Colonic mucosa (tissue), 4 donors: ENCODE measurements around the gene RABEPK. TPM values are rescaled to one million over a fixed set of nuclear protein-coding genes. Genes with fewer than 3 reads are reported as not detected.

Experiments used
- DNase-seq: peaks from one replicate; pipeline ENCODE4 v3.0.0-alpha.2; 2020
- H3K27ac ChIP-seq: fragments of 200-600 bp; one replicate; pipeline ENCODE4 v1.8.0; 2021
- H3K27me3 ChIP-seq: fragments of 200-600 bp; one replicate; pipeline ENCODE4 v1.8.0; 2021
- H3K36me3 ChIP-seq: fragments of 200-600 bp; one replicate; pipeline ENCODE4 v1.8.0; 2021
- H3K4me1 ChIP-seq: fragments of 200-600 bp; one replicate; pipeline ENCODE4 v1.8.0; 2021; ENCODE audit warnings: mild to moderate bottlenecking
- H3K4me3 ChIP-seq: fragments of 200-600 bp; one replicate; pipeline ENCODE4 v1.8.0; 2021
- H3K9ac ChIP-seq, 2 donors: one replicate each; pipeline ENCODE4 v1.7.0; 2013; ENCODE audit warnings: control low read depth in 2 of 2, low read depth in 2 of 2, low read length in 2 of 2
- H3K9me3 ChIP-seq: fragments of 200-600 bp; one replicate; pipeline ENCODE4 v1.8.0; 2021
- CTCF ChIP-seq: fragments of 200-600 bp; IDR thresholded peaks from one replicate; pipeline ENCODE4 v1.8.0; 2022; ENCODE audit warnings: antibody characterized with exemption, mild to moderate bottlenecking
- intact Hi-C: fragments of 100-400 bp; cut with DNase I; formaldehyde crosslinking; loops from one replicate; pipeline ENCODE4 v1.14.1; 2022
- total RNA-seq, 2 donors: library from RNA; stranded (reverse); fragmentation: NEBNext Ultra II Directional in 1 of 2; extraction: Animal tissue kit (Norgen Biotek cat#: 25700) in 1 of 2; gene quantifications; one replicate each; pipeline ENCODE4 v1.2.1, GENCODE V29; 2021
- donor health status: healthy.
- donor health status: DM: no; HTN: no; CAD: no.
- donor health status: DM: no; HTN: no; CAD: no.

RABEPK gene
- total RNA-seq, 2 donors from 2014 or later, result 8.0 to 17.2 TPM

DNA sequence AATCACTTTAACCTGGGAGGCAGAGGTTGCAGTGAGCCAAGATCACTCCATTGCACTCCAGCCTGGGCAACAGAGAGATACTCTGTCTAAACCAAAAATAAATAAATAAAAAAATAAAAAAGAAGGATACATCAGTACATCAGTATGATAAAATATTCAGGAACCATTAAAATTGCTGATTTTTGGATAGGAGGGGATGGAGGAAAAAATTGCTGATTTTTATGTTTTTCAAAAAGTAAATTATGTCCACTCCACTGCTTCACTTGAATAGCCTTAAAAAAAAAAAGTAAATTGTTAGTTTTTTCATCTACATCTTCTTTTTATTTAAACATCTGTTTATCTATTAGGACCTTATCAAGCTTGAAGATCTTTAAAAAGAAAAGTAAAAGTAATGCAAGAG is 53.9 kb downstream of the RABEPK start:
- no peaks in the 10 kb centered on the region for H3K9me3 ChIP-seq
- no peak overlapping the region for H3K4me3 ChIP-seq
- TF ChIP-seq CTCF, result no peak
- no peak overlapping the region for H3K9ac ChIP-seq
- DNase-seq, result no peak
- intact Hi-C loops, result no loop called here
- no peak overlapping the region for H3K27ac ChIP-seq
- no peaks in the 10 kb centered on the region for H3K27me3 ChIP-seq
- H3K36me3 ChIP-seq, result no peaks in the 10 kb centered on the region
- H3K4me1 ChIP-seq, result no peaks in the 10 kb centered on the region

DNA sequence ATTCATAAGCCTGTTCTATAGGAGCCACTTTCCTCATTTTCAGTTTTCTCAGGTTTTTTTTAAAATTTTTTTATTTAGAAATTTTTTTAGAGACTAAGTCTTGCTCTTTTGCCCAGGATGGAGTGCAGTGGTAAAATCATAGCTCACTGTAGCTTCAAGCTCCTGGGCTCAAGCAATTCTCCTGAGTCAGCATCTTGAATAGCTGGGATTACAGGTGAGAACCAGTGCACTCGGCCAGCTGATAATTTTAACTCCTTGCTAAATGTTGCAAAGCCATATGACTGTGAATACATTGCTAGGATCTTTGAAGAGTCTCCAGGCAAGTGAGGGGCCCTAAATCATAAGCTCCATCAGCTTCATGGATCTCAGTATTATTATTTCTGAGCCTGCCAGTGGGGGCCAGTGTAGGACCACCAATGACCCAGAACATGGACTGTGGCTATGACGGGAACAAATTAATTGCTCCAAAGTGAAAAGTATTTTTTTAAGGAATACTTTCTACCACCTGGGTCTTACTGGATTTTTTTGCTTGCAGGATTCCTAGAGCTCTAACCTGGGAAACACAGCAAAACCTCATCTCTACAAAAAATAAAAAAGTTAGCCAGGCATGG is 55.5 kb downstream of the RABEPK start:
- intact Hi-C loops, result no loop called here
- TF ChIP-seq CTCF, result no peak

DNA sequence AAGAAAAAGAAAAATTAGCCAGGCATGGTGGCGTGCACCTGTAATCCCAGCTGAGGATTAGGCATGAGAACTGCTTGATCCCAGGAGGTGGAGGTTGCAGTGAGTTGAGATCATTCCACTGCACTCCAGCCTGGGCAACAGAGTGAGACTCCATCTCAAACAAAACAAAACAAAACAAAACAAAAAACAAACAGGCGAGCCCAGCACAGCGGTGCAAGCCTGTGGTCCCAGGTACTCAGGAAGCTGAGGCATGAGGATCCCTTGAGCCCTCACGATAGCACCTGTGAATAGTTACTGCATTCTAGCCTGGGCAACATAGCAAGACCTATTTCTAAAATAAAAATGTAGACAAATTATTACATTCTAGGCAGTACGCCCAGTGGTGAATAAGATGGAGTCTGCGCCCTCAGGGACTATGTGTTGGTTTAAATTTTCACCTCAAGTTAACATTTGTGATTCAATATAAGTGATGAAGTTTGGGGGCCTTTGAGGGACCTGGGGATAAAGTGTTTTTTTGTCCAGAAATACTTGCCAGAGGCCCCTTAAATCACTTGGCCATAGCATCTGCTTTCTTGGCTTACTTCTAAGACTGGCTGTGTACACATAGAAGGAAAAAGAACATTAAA is 57.9 kb downstream of the RABEPK start:
- H3K4me3 ChIP-seq, result no peak overlapping the region
- H3K27me3 ChIP-seq, result no peaks in the 10 kb centered on the region
- no peak overlapping the region for H3K27ac ChIP-seq
- no peak for TF ChIP-seq CTCF
- no peak overlapping the region for H3K9ac ChIP-seq
- H3K9me3 ChIP-seq, result no peaks in the 10 kb centered on the region
- H3K4me1 ChIP-seq, result peaks cover 3% of the 10 kb centered on the region
- no peak for DNase-seq
- H3K36me3 ChIP-seq, result no peaks in the 10 kb centered on the region
- intact Hi-C loops, result no loop called here

More for the DNA sequence above, 55.5 kb downstream of the RABEPK start:
- Histone ChIP-seq H3K36me3 (no peaks in the 10 kb centered on the region), H3K27ac (no peak overlapping the region), H3K9me3 (no peaks in the 10 kb centered on the region), H3K9ac (no peak overlapping the region), H3K4me1 (no peaks in the 10 kb centered on the region), H3K27me3 (no peaks in the 10 kb centered on the region), H3K4me3 (no peak overlapping the region)
- DNase-seq, result no peak

DNA sequence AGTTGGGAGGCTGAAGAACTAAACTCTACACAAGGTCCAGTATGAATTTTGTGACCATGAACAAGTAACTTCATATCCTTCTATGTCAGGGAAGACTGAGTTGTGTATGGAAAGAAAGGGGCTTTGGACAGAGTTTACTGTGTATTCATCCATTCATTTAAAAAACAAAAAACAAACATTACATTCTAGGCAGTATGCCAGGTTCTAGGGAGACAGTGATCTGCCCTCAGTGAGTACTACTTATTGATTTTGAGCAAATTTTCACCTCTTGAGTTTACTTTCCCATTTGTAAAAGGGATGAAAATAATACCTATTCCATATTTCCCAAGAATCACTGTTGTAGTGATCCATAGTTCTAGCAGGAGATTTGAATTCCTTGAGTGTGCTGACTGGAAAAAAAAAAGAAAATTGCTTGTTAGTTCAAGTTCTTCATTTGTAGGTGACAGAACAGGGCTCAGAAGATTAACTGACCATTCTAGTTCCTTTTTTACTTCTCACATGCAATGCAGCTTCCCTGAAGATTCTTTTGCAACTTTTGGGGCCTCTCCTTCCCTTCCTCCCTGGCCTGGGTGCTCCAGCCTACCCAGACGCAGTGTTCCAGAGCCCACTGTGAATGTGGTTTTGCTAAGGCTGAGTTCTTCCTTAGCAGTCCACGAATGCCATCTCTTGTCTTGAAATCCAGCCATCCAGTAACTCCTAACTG is 58.6 kb downstream of the RABEPK start:
- Histone ChIP-seq H3K4me3 (no peak overlapping the region), H3K9me3 (no peaks in the 10 kb centered on the region), H3K27ac (no peak overlapping the region), H3K4me1 (peaks cover 3% of the 10 kb centered on the region), H3K9ac (peak overlapping the region in 1 of 2 donors; percentile 26), H3K27me3 (no peaks in the 10 kb centered on the region), H3K36me3 (no peaks in the 10 kb centered on the region)
- TF ChIP-seq CTCF, result no peak
- intact Hi-C loops, result no loop called here
- no peak for DNase-seq

- no peak overlapping the region for H3K27ac ChIP-seq
- peaks cover 3% of the 10 kb centered on the region for H3K4me1 ChIP-seq
- intact Hi-C loops, result no loop called here
- no peak overlapping the region for H3K9ac ChIP-seq
- DNase-seq, result no peak
- H3K36me3 ChIP-seq, result no peaks in the 10 kb centered on the region
- no peaks in the 10 kb centered on the region for H3K27me3 ChIP-seq
- H3K9me3 ChIP-seq, result no peaks in the 10 kb centered on the region
- TF ChIP-seq CTCF, result no peak
- no peak overlapping the region for H3K4me3 ChIP-seq
Observed at GRCh38 chr9:125260561-125260960, 60.2 kb downstream of the RABEPK start.
